ACHN (cell line): ENCODE measurements around the gene MRNIP.

ENCODE experiments used
- DNase-seq: peaks from one replicate; pipeline ENCODE4 v3.0.0-alpha.2; 2015
- in situ Hi-C: cut with HindIII; loops from 2 replicates; pipeline ENCODE4 v1.10.0; 2017; ENCODE audit warnings: low sequenced_read_pairs, low pct_ligation_motif_present, low pct_unique_long_range_greater_than_20kb

Gene MRNIP, protein sequence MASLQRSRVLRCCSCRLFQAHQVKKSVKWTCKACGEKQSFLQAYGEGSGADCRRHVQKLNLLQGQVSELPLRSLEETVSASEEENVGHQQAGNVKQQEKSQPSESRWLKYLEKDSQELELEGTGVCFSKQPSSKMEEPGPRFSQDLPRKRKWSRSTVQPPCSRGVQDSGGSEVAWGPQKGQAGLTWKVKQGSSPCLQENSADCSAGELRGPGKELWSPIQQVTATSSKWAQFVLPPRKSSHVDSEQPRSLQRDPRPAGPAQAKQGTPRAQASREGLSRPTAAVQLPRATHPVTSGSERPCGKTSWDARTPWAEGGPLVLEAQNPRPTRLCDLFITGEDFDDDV

GRCh38 chr5:179858586-179859427 lies at the start of gene MRNIP:
TSS of gene MRNIP (minus strand) at chr5:179858817. CDS start at chr5:179858796, 21 bp downstream.
- peak; percentile 91 for DNase-seq
- in situ Hi-C loops, result no loop called here

DNA sequence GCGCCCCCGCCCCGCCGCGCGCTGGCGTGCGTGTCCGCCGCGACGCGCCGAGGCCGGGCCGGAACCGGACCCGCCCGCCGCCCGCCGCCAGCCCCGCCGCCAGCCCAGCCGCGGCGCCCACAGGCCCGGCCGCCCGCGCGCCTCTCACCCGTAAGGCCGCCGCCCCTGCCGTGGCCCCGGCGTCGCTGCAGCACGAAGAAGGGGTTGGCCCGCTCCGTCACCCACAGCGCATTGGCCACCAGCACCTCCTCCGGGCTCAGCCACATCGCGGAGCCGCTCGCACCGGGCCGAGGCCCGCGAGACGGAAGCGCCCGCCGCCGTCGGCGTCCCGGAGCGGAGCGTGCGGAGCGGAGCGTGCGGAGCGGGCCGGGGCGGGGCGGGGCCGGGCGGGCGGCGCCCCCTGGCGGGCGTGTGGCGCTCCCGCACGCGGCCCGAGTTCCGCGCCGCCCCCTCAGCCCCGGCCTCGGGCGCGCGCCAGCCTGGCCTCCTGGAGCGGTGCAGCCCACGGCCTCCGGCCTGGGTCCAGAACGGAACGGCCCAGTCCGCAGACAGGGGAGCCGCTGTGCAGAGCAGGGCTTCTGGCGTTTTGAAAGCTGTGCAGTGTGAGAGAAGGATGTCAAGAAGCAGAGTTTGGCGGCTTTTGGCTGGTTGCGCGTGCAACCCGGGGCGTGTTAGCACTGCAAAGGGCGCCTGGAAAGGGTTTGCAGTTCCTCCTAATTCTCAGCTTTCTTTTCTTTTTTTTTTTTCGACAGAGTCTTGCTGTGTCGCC lies 49.1 kb upstream of the MRNIP start, which contains the start of gene TBC1D9B:
Gene TBC1D9B, minus strand, starts transcription at position 342 of the 769 bp plus-strand sequence. Its CDS starts 76 bp downstream, at position 266.
- in situ Hi-C loops, result no loop called here
- peak; percentile 59 for DNase-seq

DNA sequence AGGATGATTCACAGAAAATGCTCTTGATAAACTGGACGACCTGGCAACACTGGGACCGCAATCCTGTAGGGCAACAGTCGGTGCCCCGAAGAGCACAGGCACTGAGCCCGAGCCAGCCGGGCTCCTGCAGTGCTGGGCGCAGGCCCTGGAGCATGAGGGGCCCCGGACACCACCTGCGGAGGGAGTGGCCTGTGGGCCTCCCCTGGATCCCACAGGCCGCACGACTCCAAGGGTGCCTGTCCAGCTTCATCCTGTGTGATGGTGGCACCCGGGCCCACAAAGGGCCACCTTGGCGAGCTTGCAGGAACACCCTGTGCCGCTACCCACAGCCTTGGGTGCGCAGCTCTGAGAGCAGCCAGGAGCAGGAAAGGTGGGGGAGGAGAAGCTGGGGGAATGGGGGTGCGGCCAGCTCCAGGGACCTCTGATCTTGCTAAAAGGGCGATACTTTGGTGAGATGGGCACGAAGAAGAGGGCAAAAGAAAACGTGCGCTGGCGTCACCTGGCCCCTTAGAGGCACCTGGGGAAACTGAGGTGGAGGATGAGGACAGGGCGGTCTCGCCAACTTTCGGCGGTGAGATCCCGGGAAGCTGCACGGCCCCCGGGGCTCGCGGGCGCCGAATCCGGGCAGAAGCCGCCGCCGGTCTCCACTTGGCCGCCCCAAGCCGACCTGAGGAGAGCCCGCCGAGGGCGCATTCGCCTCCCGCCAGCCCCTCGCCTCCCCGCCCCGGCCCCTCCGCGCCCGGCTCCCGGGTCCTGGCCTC lies 48.4 kb upstream of the MRNIP start:
- DNase-seq, result peak; percentile 28
- in situ Hi-C loops, result no loop called here

DNA sequence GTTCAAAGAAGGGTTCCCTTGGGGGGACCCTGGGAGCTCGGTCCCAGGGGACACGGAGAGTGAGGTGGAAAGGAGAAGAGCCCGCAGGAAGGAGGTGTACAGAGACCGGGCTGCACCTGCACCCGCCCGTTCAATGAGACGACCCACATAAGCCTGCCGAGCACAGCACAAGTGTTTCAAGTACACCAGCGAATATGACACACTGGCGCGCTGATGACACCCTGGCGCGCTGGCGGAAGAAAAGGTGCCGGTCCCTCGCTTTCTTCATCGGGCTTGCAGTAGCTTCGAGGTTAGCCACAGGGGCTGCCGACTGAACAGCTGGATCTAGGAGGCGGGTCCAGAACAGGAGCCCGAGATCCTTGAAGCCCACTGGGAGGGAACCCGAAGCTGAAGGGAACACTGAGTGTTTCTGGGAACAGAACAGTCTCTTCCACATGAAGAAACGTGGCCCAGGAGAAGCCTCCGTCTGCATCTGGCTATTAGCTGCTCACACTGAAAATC lies 47.7 kb upstream of the MRNIP start:
- in situ Hi-C loops, result no loop called here
- DNase-seq, result no peak

DNA sequence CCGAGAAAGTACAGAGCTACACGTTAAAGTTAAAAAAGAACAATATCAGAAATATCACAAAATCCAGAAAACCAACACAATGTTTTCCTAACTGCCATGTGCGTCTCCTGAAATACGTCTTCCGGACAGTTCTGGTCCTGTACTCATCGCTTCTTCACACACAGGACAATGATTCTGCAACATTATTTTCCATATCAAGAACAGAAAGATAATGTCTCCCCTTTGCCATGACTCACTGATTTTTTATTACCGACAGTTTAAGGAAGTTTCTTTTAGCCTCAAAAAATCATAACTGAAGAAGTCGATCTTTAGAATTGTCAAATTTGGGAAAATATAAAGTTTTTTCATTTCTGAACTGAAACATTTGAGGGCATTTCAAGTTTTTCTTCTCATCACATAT lies 46.5 kb upstream of the MRNIP start:
- DNase-seq, result no peak
- in situ Hi-C loops, result no loop called here

GRCh38 chr5:179904463-179905160 lies 46.0 kb upstream of the MRNIP start:
- no peak for DNase-seq
- in situ Hi-C loops, result no loop called here

GRCh38 chr5:179902763-179903158 lies 44.1 kb upstream of the MRNIP start:
- no peak for DNase-seq

DNA sequence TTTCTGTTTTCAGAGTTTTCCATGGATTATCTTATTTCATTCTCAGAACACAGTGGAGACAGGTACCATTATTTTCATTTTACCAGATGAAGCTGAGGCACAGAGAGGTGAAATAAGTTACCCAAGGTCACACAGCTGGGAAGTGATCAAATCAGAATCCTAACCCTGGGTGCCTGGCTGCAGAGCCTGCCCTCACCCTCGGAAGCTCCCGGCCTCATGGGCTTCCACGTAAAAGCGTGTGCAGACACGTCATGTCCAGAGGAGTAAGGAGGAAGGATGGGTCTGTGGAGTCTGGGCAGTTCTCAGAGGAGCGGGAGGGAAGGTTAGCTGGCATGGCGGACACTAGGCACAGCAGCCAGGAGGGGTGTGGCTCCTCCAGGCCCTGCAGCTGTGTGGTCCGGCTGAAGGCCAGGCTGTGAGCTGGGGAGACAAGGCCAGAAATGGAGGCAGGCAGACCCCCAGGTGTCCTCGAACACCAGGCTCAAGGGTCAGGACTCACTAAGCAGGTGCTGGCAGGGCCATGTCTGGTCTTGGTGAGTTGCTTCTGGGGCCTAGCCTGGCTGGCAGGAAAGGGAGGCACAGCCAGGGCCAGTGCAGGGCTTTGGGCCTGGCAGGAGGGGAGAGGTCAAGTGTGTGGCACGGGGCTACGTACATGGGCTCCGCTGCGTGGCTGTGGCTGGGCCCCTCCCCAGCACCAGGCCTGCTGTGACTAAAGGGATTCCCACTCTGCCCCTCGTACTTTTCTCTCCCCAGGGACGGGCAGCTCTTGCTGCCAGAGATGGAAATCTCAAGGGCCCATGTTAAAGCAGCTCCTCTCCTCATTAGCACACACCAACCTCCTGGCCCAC lies 43.5 kb upstream of the MRNIP start:
- in situ Hi-C loops, result no loop called here
- DNase-seq, result no peak

More at GRCh38 chr5:179902763-179903158, 44.1 kb upstream of the MRNIP start:
- in situ Hi-C loops, result no loop called here

GRCh38 chr5:179901462-179901861 lies 42.8 kb upstream of the MRNIP start:
- in situ Hi-C loops, result no loop called here

GRCh38 chr5:179900711-179901110 lies 42.1 kb upstream of the MRNIP start:
- in situ Hi-C loops, result no loop called here
- no peak for DNase-seq

More at GRCh38 chr5:179901462-179901861, 42.8 kb upstream of the MRNIP start:
- no peak for DNase-seq

GRCh38 chr5:179900206-179900605 lies 41.6 kb upstream of the MRNIP start:
- DNase-seq, result no peak
- in situ Hi-C loops, result no loop called here

DNA sequence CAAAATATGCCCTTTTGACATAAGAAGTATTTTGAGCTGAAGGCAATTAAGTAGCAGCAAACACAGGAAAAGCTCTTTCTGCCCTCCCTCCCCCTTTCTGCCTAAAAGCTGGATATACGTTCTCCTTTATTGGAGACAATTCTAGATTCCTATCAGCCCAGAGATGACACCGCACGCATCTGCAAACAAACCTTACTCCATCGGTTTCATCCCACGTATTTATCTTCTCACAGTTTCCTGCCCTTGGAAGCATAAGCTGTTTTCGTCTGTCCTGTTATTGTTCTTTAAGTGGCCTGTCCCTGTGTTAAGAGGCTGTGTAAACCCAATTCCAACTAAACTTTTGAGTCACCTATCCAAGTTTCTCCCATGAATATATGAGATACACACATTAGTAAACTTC lies 37.2 kb upstream of the MRNIP start:
- no peak for DNase-seq

GRCh38 chr5:179893958-179894895 lies 35.6 kb upstream of the MRNIP start:
- in situ Hi-C loops, result no loop called here
- no peak for DNase-seq

More for the DNA sequence above, 37.2 kb upstream of the MRNIP start:
- in situ Hi-C loops, result no loop called here

DNA sequence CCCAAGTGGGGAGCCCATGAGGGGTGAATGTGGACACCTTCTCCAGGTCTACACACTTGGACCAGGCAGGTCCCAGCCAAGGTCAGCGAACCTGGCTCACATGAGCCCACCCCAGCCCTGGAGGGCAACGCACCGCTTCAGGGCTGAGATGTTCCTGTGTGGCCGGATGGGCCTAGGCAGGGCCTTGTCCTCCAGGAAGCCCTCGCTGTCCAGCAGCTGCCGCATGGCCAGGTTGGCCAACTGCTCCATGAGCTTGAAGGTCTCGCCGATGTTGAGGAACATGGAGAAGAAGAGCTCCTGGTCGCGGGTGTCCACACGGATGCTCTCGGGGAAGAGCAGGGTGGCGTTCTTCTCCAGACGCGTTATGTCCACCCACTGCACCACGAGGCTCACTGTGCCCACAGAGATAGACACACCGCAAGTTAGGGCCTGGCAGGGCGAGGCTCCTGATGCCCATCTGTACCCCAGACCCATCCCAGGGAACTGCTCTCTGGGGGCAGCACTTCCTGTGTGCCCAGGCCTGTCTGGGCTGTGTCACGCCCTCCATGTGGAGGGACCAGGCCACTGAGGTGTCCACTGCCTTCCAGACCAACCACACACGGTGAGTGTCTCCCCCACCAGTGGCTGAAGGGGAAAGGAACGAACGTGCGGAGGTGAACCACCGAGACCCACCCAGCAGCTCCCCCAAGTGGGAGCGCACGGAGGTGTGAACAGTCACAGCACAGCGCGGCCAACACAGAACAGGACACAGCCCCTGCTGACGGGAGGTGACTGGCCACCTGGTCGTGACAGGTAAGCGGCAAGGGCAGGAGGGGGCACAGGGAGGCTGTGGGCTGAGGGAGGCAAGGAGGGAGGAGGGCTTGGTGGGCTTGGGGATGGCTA lies 34.7 kb upstream of the MRNIP start:
- in situ Hi-C loops, result no loop called here
- no peak for DNase-seq

DNA sequence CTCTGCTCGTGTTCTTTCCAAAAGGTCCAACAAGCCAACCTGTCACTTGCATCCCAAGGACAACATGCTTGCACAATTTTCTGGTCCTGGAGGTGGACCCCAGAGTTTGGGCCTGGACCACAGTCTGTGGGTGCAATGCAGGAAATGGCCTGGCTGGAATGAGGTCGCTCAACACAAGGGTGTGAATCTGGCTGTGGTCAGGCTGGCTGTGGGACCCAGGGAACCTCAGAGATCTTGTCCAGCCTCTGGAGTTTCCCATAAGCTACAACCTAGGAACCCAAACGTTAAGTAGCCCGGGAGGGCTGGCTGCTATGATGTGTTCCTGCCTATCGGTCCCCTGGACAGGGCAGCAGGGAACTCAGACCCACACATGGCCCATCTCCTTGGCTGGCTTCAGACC lies 33.6 kb upstream of the MRNIP start:
- in situ Hi-C loops, result no loop called here
- DNase-seq, result no peak
